Breast epithelium (tissue), 3 donors: ENCODE results near the gene SRPK1.

Experiments
- POLR2A ChIP-seq: fragments of 450-650 bp; IDR thresholded peaks from one replicate; pipeline ENCODE4 v1.6.1; 2016; ENCODE audit warnings: antibody characterized with exemption, mild to moderate bottlenecking, moderate library complexity
- POLR2AphosphoS5 ChIP-seq, 3 donors: sonication (generic); formaldehyde crosslinking; IDR thresholded peaks; one replicate each; pipeline ENCODE4 v1.6.1; 2017; ENCODE audit warnings: antibody characterized with exemption in 3 of 3
- TF ChIP-seq, protein P1 (sequence below), 3 donors: fragments of 450-650 bp; IDR thresholded peaks; one replicate each; pipeline ENCODE4 v1.5.1; 2016 to 2017; ENCODE audit warnings: antibody characterized with exemption in 3 of 3, mild to moderate bottlenecking in 3 of 3, moderate library complexity in 3 of 3

- TF ChIP-seq, protein P1, sequence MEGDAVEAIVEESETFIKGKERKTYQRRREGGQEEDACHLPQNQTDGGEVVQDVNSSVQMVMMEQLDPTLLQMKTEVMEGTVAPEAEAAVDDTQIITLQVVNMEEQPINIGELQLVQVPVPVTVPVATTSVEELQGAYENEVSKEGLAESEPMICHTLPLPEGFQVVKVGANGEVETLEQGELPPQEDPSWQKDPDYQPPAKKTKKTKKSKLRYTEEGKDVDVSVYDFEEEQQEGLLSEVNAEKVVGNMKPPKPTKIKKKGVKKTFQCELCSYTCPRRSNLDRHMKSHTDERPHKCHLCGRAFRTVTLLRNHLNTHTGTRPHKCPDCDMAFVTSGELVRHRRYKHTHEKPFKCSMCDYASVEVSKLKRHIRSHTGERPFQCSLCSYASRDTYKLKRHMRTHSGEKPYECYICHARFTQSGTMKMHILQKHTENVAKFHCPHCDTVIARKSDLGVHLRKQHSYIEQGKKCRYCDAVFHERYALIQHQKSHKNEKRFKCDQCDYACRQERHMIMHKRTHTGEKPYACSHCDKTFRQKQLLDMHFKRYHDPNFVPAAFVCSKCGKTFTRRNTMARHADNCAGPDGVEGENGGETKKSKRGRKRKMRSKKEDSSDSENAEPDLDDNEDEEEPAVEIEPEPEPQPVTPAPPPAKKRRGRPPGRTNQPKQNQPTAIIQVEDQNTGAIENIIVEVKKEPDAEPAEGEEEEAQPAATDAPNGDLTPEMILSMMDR (IDR thresholded peaks at IDR 0.05), result no peak
- TF ChIP-seq POLR2A (no peak), POLR2AphosphoS5 (IDR thresholded peaks at IDR 0.05) (no peak)
These were observed 13.1 kb downstream of the SRPK1 start for GRCh38 chr6:35907750-35908149.
